Trophoblast cell (in vitro differentiated cells and primary cell): ENCODE measurements around the gene MFSD6.
"Not testable (repeated sequence)": the region's sequence is repeated elsewhere in the genome, so short reads cannot be mapped to it uniquely, and the experiment has no call there.

Source experiments
- DNase-seq, 2 donors: peaks; one replicate each; pipeline ENCODE4 v3.0.0-alpha.2; 2016
- H2AFZ ChIP-seq: 2 replicates; pipeline ENCODE4 v1.6.1; 2013; ENCODE audit warnings: low read length, moderate library complexity, mild to moderate bottlenecking; ENCODE audit not compliant: insufficient read depth, poor library complexity
- H2AK5ac ChIP-seq: 2 replicates; pipeline ENCODE4 v1.6.1; 2013; ENCODE audit warnings: mild to moderate bottlenecking, low read length
- H2BK120ac ChIP-seq: 2 replicates; pipeline ENCODE4 v1.6.1; 2013; ENCODE audit warnings: low read length, mild to moderate bottlenecking, moderate library complexity; ENCODE audit not compliant: insufficient read depth, poor library complexity
- H2BK12ac ChIP-seq: 2 replicates; pipeline ENCODE4 v1.6.1; 2013; ENCODE audit warnings: mild to moderate bottlenecking, low read length, moderate library complexity
- H2BK5ac ChIP-seq: 2 replicates; pipeline ENCODE4 v1.6.1; 2013; ENCODE audit warnings: low read length, low read depth, moderate library complexity, mild to moderate bottlenecking; ENCODE audit not compliant: poor library complexity
- H3K14ac ChIP-seq: 2 replicates; pipeline ENCODE4 v1.6.1; 2013; ENCODE audit warnings: mild to moderate bottlenecking, low read length
- H3K18ac ChIP-seq: 2 replicates; pipeline ENCODE4 v1.6.1; 2013; ENCODE audit warnings: mild to moderate bottlenecking, low read length
- H3K23ac ChIP-seq: 2 replicates; pipeline ENCODE4 v1.6.1; 2013; ENCODE audit warnings: low read length
- H3K27ac ChIP-seq: 2 replicates; pipeline ENCODE4 v1.5.1; 2013; ENCODE audit warnings: low read depth, mild to moderate bottlenecking, inconsistent platforms, low read length, moderate library complexity
- H3K27me3 ChIP-seq: 2 replicates; pipeline ENCODE4 v1.6.1; 2013; ENCODE audit warnings: inconsistent platforms, mild to moderate bottlenecking, low read length, moderate library complexity; ENCODE audit not compliant: insufficient read depth
- H3K36me3 ChIP-seq, 2 experiments: 1 replicate in 1 of 2; 2 replicates in 1 of 2; pipeline ENCODE4 v1.6.1; 2013; ENCODE audit warnings: low read length in 2 of 2, mild to moderate bottlenecking in 2 of 2, moderate library complexity in 1 of 2; ENCODE audit not compliant: insufficient read depth in 2 of 2, control insufficient read depth in 1 of 2
- H3K4ac ChIP-seq: 2 replicates; pipeline ENCODE4 v1.6.1; 2013; ENCODE audit warnings: low read depth, mild to moderate bottlenecking, low read length, moderate library complexity
- H3K4me1 ChIP-seq, 2 experiments: 1 replicate in 1 of 2; 2 replicates in 1 of 2; pipeline ENCODE4 v1.6.1; 2013; ENCODE audit warnings: low read length in 2 of 2, mild to moderate bottlenecking in 2 of 2, moderate library complexity in 1 of 2; ENCODE audit not compliant: insufficient read depth in 2 of 2, control insufficient read depth in 1 of 2
- H3K4me2 ChIP-seq: 2 replicates; pipeline ENCODE4 v1.6.1; 2013; ENCODE audit warnings: inconsistent platforms, mild to moderate bottlenecking, low read length, moderate library complexity
- H3K4me3 ChIP-seq: 2 replicates; pipeline ENCODE4 v1.5.1; 2013; ENCODE audit warnings: mild to moderate bottlenecking, low read depth, low read length, inconsistent platforms
- H3K79me1 ChIP-seq: one replicate; pipeline ENCODE4 v1.6.1; 2013; ENCODE audit warnings: low read length
- H3K79me2 ChIP-seq: 2 replicates; pipeline ENCODE4 v1.6.1; 2013; ENCODE audit warnings: low read length, mild to moderate bottlenecking; ENCODE audit not compliant: control insufficient read depth, insufficient read depth, poor library complexity
- H3K9ac ChIP-seq: 2 replicates; pipeline ENCODE4 v1.6.1; 2013; ENCODE audit warnings: mild to moderate bottlenecking, low read length
- H3K9me3 ChIP-seq: 2 replicates; pipeline ENCODE4 v1.6.1; 2013; ENCODE audit warnings: low read depth, mild to moderate bottlenecking, control low read depth, inconsistent platforms, low read length; ENCODE audit not compliant: insufficient read depth
- H4K12ac ChIP-seq: 2 replicates; pipeline ENCODE4 v1.6.1; 2013; ENCODE audit warnings: low read depth, mild to moderate bottlenecking, low read length, moderate library complexity
- H4K8ac ChIP-seq: 2 replicates; pipeline ENCODE4 v1.6.1; 2013; ENCODE audit warnings: low read depth, mild to moderate bottlenecking, low read length, moderate library complexity
- H4K91ac ChIP-seq: one replicate; pipeline ENCODE4 v1.6.1; 2013; ENCODE audit warnings: low read depth, mild to moderate bottlenecking, low read length, moderate library complexity
- WGBS: extraction: QIAGEN DNeasy Blood & Tissue Kit; methylation state at CpG from one replicate; pipeline ENCODE4 v1.1.7; 2013; ENCODE audit warnings: missing lambda C conversion rate; ENCODE audit not compliant: insufficient read length, insufficient coverage; ENCODE audit errors: extremely low coverage; 5-methylcytosine and 5-hydroxymethylcytosine counted together

Gene MFSD6

GRCh38 chr2:190467575-190468083 is 59.5 kb downstream of the MFSD6 start:
- H4K12ac ChIP-seq: no peak overlapping the region
- no peak overlapping the region for H3K4ac ChIP-seq
- no peak overlapping the region for H3K27ac ChIP-seq
- DNase-seq: no peak
- no peak overlapping the region for H3K14ac ChIP-seq
- no peak overlapping the region for H3K4me2 ChIP-seq
- H4K8ac ChIP-seq: no peak overlapping the region
- no peak overlapping the region for H3K23ac ChIP-seq
- no peaks in the 10 kb centered on the region for H3K27me3 ChIP-seq
- H3K9ac ChIP-seq: no peak overlapping the region
- no peak overlapping the region for H2AK5ac ChIP-seq
- H2BK12ac ChIP-seq: no peak overlapping the region
- no CpG with 5 or more reads among the region's 5 CpGs for WGBS
- H2BK120ac ChIP-seq: no peak overlapping the region
- H2AFZ ChIP-seq: no peak overlapping the region
- no peak overlapping the region for H2BK5ac ChIP-seq
- no peak overlapping the region for H4K91ac ChIP-seq
- no peak overlapping the region for H3K18ac ChIP-seq
- H3K79me2 ChIP-seq: no peaks in the 10 kb centered on the region
- H3K79me1 ChIP-seq: no peaks in the 10 kb centered on the region
- peaks cover 3 to 4% of the 10 kb centered on the region in 2 experiments for H3K36me3 ChIP-seq
- H3K4me1 ChIP-seq: peaks cover 1 to 2% of the 10 kb centered on the region in 2 experiments
- peaks cover 2% of the 10 kb centered on the region for H3K9me3 ChIP-seq
- H3K4me3 ChIP-seq: no peak overlapping the region

- H3K9me3 ChIP-seq, H2BK12ac ChIP-seq, H3K18ac ChIP-seq, H2AFZ ChIP-seq, H3K27ac ChIP-seq, H3K79me1 ChIP-seq, H4K91ac ChIP-seq, H3K27me3 ChIP-seq, H3K9ac ChIP-seq, H4K12ac ChIP-seq, H2BK5ac ChIP-seq, DNase-seq, H3K4me2 ChIP-seq, H3K79me2 ChIP-seq, H2BK120ac ChIP-seq, H3K4me1 ChIP-seq, H4K8ac ChIP-seq, H3K23ac ChIP-seq, H3K36me3 ChIP-seq, H3K4ac ChIP-seq, H3K14ac ChIP-seq, H2AK5ac ChIP-seq, H3K4me3 ChIP-seq: not testable (repeated sequence)
- no CpG with 5 or more reads among the region's 1 CpG for WGBS
Observed at GRCh38 chr2:190468354-190468753, 60.2 kb downstream of the MFSD6 start.

- H2BK5ac ChIP-seq: no peak overlapping the region
- no peak overlapping the region for H3K4me3 ChIP-seq
- no peak overlapping the region for H2BK12ac ChIP-seq
- H3K27ac ChIP-seq: no peak overlapping the region
- no peaks in the 10 kb centered on the region for H3K79me2 ChIP-seq
- H3K23ac ChIP-seq: no peak overlapping the region
- no peak overlapping the region for H2BK120ac ChIP-seq
- no peak overlapping the region for H2AFZ ChIP-seq
- no peak overlapping the region for H2AK5ac ChIP-seq
- H3K27me3 ChIP-seq: no peaks in the 10 kb centered on the region
- H3K4me2 ChIP-seq: no peak overlapping the region
- H3K18ac ChIP-seq: no peak overlapping the region
- no peaks in the 10 kb centered on the region for H3K79me1 ChIP-seq
- peaks cover 3 to 4% of the 10 kb centered on the region in 2 experiments for H3K36me3 ChIP-seq
- H4K8ac ChIP-seq: no peak overlapping the region
- H3K4me1 ChIP-seq: peaks cover 1 to 2% of the 10 kb centered on the region in 2 experiments
- H3K14ac ChIP-seq: no peak overlapping the region
- WGBS: no CpG with 5 or more reads among the region's 4 CpGs
- H4K91ac ChIP-seq: no peak overlapping the region
- no peak for DNase-seq
- no peak overlapping the region for H3K9ac ChIP-seq
- H4K12ac ChIP-seq: no peak overlapping the region
- no peak overlapping the region for H3K4ac ChIP-seq
- H3K9me3 ChIP-seq: peaks cover 2% of the 10 kb centered on the region
Observed at GRCh38 chr2:190468814-190469569, 60.8 kb downstream of the MFSD6 start.

GRCh38 chr2:190469771-190470170 is 61.6 kb downstream of the MFSD6 start:
- H3K4me2 ChIP-seq: no peak overlapping the region
- H2BK12ac ChIP-seq: no peak overlapping the region
- peaks cover 2% of the 10 kb centered on the region for H3K9me3 ChIP-seq
- H2AK5ac ChIP-seq: no peak overlapping the region
- no peak overlapping the region for H3K18ac ChIP-seq
- H2BK120ac ChIP-seq: no peak overlapping the region
- no peaks in the 10 kb centered on the region for H3K27me3 ChIP-seq
- peaks cover 3 to 4% of the 10 kb centered on the region in 2 experiments for H3K36me3 ChIP-seq
- H2AFZ ChIP-seq: no peak overlapping the region
- no peak overlapping the region for H4K12ac ChIP-seq
- peaks cover 1 to 2% of the 10 kb centered on the region in 2 experiments for H3K4me1 ChIP-seq
- no peak overlapping the region for H3K14ac ChIP-seq
- no peak overlapping the region for H3K27ac ChIP-seq
- H2BK5ac ChIP-seq: no peak overlapping the region
- no peak overlapping the region for H4K91ac ChIP-seq
- WGBS: no CpG with 5 or more reads among the region's 2 CpGs
- DNase-seq: peak in 1 of 2 donors; percentile 21
- H4K8ac ChIP-seq: no peak overlapping the region
- no peaks in the 10 kb centered on the region for H3K79me1 ChIP-seq
- no peak overlapping the region for H3K23ac ChIP-seq
- H3K9ac ChIP-seq: no peak overlapping the region
- H3K79me2 ChIP-seq: no peaks in the 10 kb centered on the region
- no peak overlapping the region for H3K4ac ChIP-seq
- H3K4me3 ChIP-seq: no peak overlapping the region
